Epithelial cell of umbilical artery (primary cell): ENCODE results near the gene MYO18A. TPM values are rescaled to one million over a fixed set of nuclear protein-coding genes. Genes with fewer than 3 reads are reported as not detected.

ENCODE experiments used
- total RNA-seq: library from RNA; depleted of rRNA; stranded (reverse); fragments of >200 nt; gene quantifications from 2 replicates; pipeline ENCODE4 v1.2.3, GENCODE V29; 2014

Gene MYO18A
- 8.1 and 21.1 TPM in 2 replicates for total RNA-seq

GRCh38 chr17:29180034-29180787 is at the start of gene MYO18A:
Gene MYO18A (minus strand): TSS chr17:29180398. CDS start chr17:29166940, 13,458 bp downstream.

GRCh38 chr17:29042679-29043538 is 137.3 kb downstream of the MYO18A start, which contains the start of gene PIPOX:
Gene PIPOX (plus strand): TSS chr17:29043141. CDS start chr17:29043226, 85 bp downstream.

Other genes with a start within 250 kb of the MYO18A start
- gene PHF12, start 228.9 kb downstream of the MYO18A start, total RNA-seq: 7.1 and 9.0 TPM in 2 replicates
- gene SEZ6, start 174.4 kb downstream of the MYO18A start, total RNA-seq: not detected in 2 replicates
- gene PIPOX, start 137.3 kb downstream of the MYO18A start, total RNA-seq: 2.6 and 3.5 TPM in 2 replicates
- not detected in 2 replicates for gene CRYBA1, start 66.5 kb upstream of the MYO18A start, total RNA-seq
- gene NUFIP2, start 113.8 kb upstream of the MYO18A start, total RNA-seq: 25.0 and 38.0 TPM in 2 replicates
- gene TAOK1, start 210.0 kb upstream of the MYO18A start, total RNA-seq: 38.7 and 57.3 TPM in 2 replicates